Subcutaneous preadipocyte (primary cell): ENCODE data around the gene GCNT4. TPM values are rescaled to one million over a fixed set of nuclear protein-coding genes. Genes with fewer than 3 reads are reported as not detected.

Experiments
- small RNA-seq: library from RNA; depleted of rRNA; stranded (forward); fragments of <200 nt; gene quantifications from one replicate; pipeline ENCODE3, GENCODE V24; 2012
- total RNA-seq: library from RNA; depleted of rRNA; stranded (reverse); fragments of >200 nt; gene quantifications from 2 replicates; pipeline ENCODE4 v1.2.3, GENCODE V29; 2012

The GCNT4 gene
- 0.37 and 0.39 TPM in 2 replicates for total RNA-seq

DNA sequence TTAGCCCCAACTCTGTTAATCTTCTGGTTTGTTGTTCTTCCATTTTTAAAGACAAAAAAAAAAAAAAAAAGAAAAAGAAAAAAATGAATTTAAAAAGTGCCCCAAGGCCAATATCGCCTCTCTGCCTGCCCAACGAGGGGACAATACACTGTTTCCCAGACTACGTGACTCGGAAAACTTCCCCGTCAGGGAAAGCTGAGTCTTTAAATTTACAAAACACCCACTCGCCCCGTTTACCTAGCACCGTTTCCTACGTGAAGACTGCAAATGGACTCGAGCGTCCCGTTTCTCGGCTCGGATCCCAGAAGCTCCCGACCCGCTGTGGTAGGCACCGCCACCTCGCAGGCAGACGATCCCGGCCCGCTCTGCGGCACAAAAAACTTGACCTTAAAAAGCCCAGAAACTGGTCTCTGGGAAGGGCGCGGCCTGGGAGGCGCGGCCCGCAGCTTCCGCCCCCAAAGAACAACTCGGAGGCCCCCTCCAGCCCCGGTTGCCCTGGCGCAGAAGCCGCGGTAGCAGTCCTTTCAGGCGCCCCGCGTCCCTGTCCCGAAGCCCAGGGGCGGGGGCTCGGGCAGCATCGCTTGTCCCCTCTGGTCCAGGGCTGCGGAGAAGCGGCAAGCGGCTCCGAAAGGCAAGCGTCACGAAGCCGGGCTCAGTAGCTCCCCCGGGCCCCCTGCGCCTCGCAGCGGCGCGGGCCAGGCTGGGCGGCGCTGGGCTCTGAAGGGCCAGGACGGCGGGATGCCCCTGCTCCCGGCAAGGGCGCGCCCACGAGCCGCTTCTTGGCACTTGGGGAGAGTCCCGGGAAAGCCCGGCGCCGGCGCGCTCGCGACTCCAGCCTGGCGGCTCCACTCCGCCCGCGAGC lies at the start of gene GCNT4:
Gene GCNT4 (minus strand): TSS at position 367 of the 862 bp plus-strand sequence. CDS start 22,521 bp downstream, outside the sequence.

Small RNA genes within 50 kb of the gene (small RNA-seq; reads per million reads assigned to genes)
- gene AC093259.1: not detected

Other genes with a start within 250 kb of the GCNT4 start
- under 0.01 and 0.20 TPM in 2 replicates for gene FAM169A, start 186.2 kb downstream of the GCNT4 start, total RNA-seq
- under 0.01 and 0.20 TPM in 2 replicates for gene ANKRD31, start 184.3 kb upstream of the GCNT4 start, total RNA-seq